Measurements from ENCODE around the gene PSMC3.

PSMC3 gene

DNA sequence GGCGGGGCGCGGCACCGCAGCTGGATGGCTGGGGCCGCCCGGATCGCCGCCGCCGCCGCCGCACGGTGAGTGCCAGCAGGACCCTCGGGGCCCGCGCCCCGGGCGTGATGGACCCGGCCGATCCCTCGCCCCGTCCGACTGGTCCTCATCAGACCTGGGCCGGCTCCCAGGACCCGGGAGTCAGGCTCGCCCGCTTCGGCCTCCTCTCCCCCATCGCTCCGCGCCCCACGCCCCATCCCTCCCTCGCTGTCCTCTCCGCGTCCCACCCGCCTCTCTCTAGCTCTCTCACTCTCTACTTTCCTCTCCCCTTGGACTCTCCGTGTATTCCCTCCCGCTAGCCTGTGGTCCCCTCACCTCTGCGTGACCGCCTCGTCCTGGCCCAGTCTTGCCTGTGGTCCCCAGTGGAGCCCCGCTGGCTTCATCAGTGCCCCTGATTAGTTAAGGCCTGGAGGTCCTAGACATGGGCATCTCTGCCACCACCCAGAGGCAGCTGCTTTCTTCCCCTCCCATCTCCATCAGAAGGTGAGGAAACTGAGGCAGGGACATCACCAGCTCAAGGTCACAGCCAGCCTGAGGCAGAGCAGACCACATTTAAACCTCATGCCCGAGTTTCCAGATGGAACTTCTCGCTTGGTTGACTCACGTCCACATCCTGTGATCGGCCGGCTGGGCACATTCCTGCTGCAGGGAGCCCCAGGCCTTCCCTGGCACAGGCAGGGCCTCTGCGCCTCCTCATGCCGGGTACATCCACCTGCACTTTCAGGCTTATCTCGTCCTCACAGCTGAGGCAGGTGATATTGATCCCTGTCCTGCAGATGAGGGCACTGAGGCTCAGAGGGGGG, 17.4 kb downstream of the PSMC3 start:
- peak overlapping the region; percentile 78 for H3K4me3 ChIP-seq (ENCODE audit: low read length)
- DNase-seq (ENCODE audit: low read depth), result peak; percentile 59
- TF ChIP-seq, protein P1, sequence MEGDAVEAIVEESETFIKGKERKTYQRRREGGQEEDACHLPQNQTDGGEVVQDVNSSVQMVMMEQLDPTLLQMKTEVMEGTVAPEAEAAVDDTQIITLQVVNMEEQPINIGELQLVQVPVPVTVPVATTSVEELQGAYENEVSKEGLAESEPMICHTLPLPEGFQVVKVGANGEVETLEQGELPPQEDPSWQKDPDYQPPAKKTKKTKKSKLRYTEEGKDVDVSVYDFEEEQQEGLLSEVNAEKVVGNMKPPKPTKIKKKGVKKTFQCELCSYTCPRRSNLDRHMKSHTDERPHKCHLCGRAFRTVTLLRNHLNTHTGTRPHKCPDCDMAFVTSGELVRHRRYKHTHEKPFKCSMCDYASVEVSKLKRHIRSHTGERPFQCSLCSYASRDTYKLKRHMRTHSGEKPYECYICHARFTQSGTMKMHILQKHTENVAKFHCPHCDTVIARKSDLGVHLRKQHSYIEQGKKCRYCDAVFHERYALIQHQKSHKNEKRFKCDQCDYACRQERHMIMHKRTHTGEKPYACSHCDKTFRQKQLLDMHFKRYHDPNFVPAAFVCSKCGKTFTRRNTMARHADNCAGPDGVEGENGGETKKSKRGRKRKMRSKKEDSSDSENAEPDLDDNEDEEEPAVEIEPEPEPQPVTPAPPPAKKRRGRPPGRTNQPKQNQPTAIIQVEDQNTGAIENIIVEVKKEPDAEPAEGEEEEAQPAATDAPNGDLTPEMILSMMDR (conservative IDR thresholded peaks at IDR 0.05; ENCODE audit: low read depth, low read length), result no peak

DNA sequence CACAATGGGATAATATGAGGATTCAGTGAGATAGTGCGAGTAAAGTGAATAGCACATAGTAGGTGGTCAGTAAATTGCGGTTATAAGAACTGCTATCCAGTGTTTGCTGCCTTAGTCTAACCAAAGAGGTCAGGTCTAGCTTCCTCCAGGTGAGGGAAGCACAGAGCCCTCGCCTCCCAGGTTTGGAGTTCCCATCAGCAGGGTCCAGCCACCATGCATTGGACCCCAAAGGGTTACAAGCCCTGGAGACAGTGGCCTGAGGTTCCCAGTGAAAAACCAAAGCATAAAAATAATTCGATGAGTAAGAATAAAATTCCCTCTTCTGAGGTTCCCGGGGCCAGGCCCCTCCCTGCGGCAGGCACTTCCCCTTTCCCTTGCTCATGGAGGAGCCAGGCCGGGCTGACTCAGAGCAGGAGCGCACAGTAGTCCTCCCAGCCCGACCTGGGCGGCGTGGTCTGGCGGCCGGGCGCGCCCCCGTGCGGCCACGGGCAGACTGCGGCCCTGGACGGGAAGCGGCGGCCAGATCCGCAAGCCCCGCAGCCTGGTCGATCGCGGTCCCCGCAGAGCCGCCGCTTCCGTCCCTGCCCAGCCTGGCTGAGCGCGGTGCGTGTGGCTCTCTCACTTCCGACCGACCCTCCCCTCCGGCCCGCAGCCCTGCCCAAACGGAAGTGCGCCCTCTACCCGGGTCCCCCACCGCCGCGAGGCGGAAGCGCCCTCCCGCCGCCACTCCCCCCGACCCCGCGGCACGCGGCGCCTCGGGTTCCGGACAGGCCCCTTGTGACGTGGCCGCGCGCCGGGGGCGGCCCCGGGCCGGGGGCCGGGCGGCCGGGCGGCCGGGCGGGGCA, 18.3 kb downstream of the PSMC3 start, which contains the start of gene SLC39A13:
Gene SLC39A13, plus strand, starts transcription at position 845 of the 845 bp plus-strand sequence. CDS start 1,505 bp downstream, outside the sequence.
- TF ChIP-seq, protein P1 (conservative IDR thresholded peaks at IDR 0.05; ENCODE audit: low read depth, low read length), result peak; percentile 59
- peak within 1 kb of the TSS; percentile 78 for H3K4me3 ChIP-seq (ENCODE audit: low read length)
- peak; percentile 77 for DNase-seq (ENCODE audit: low read depth)

DNA sequence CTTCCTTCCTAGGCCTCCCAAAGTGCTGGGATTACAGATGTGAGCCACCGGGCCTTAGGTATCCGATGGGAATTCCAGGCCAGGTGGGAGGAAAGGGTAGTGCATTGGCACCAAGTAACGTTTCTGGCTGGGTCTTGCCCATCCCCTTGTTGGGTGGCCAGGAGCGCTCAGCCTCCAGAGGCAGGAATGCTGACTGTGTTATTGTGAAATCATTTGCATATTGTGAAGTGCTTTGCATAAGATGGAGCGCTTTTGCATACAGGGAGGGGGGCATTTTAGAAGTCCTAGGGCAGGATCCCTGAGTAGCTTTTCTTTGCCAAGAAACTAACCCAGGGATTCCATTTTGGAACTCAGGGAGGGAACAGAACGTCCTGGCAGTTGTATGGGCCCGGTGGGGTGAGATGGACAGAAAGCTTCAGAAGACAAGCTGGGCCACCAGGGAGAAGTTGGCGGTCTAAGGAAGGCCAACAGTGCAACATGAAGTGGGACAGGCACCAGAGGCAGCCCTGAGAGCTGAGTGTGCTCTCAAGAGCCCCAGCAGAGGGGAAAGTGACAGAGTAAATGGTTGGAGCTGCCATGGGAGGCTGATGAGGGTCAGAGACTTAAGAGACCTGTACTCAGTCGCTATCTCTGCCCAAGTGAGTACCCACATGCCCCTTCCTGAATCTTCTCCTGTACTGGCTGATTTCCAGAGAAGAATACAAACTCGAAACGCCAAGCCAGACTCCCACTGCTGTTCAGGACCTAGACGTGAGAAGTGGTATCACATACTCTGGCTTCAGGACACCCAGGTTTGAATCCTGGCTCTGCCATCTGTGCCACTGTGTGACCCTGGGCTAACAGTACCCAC, 19.1 kb downstream of the PSMC3 start:
- no peak for DNase-seq (ENCODE audit: low read depth)
- H3K4me3 ChIP-seq (ENCODE audit: low read length), result peak overlapping the region; percentile 69
- TF ChIP-seq, protein P1 (conservative IDR thresholded peaks at IDR 0.05; ENCODE audit: low read depth, low read length), result no peak

DNA sequence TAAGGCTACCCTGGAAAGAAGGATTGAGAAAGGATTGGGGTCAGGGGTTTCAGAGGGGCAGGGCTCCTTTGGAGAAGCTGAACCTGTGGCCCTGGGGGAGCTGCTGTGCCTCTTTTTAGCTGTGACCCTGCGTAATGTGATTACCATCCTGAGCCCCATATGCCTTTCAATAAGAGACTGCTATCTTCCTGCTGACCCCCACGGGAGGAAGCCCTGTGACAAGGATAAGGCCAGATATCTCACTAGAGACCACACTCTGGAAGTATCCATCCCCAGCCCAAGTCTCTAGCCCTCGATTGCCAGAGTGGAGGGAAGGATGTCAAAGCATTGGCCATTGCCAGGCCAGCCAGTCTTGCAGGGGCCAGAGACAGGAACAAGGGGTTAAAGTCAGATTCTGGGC, 22.7 kb downstream of the PSMC3 start:
- TF ChIP-seq, protein P1 (conservative IDR thresholded peaks at IDR 0.05; ENCODE audit: low read depth, low read length), result no peak
- DNase-seq (ENCODE audit: low read depth), result no peak
- no peak overlapping the region for H3K4me3 ChIP-seq (ENCODE audit: low read length)

DNA sequence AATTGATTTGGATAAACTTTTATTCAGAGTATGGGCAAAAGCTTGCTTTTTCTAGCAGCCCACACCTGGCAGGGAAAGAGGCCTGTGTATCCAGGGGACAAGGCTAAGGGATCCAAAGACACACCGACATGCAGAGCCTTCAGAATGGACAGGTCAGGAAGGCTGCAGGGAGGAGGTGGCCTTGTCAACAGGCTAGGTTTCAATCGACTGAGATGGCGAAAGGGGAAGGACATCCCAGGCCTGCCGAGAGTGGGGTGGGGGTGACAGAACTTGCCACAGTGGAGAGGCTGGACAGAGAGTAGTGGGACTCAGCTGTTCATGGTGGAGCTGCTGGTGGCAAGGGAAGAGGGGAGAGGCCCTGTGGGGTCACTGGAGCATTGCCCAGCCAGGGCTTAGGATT, 23.1 kb downstream of the PSMC3 start:
- DNase-seq (ENCODE audit: low read depth), result no peak
- no peak overlapping the region for H3K4me3 ChIP-seq (ENCODE audit: low read length)
- TF ChIP-seq, protein P1 (conservative IDR thresholded peaks at IDR 0.05; ENCODE audit: low read depth, low read length), result no peak

DNA sequence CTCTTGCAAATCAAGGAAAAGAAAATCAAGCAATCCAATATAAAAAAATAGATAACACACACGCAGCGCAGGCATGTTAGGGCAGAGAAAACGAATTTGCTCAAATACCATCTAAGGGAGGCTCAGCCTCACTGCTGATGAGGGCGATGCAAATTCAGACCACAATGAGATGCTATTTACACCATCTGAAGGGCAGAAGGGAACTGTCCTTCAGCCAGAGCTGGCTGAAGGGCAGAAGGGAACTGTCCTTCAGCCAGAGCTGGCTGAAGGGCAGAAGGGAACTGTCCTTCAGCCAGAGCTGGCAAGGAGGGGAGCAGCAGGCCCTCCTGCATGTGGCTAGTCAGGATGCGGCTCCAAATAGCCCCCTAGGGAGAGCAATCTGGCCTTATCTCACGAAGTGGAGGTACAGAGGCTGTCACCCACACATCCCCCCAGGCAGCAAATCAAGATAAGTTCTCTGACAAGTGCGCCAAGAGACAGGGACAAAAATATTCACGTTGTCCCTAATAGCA, 25.4 kb downstream of the PSMC3 start:
- TF ChIP-seq, protein P1 (conservative IDR thresholded peaks at IDR 0.05; ENCODE audit: low read depth, low read length), result no peak
- no peak for DNase-seq (ENCODE audit: low read depth)
- H3K4me3 ChIP-seq (ENCODE audit: low read length), result no peak overlapping the region
